ENCODE measurements around the gene HRH2.
A peak's percentile ranks its signal among the peaks of the same experiment; 100 is the strongest.

HRH2 gene

DNA sequence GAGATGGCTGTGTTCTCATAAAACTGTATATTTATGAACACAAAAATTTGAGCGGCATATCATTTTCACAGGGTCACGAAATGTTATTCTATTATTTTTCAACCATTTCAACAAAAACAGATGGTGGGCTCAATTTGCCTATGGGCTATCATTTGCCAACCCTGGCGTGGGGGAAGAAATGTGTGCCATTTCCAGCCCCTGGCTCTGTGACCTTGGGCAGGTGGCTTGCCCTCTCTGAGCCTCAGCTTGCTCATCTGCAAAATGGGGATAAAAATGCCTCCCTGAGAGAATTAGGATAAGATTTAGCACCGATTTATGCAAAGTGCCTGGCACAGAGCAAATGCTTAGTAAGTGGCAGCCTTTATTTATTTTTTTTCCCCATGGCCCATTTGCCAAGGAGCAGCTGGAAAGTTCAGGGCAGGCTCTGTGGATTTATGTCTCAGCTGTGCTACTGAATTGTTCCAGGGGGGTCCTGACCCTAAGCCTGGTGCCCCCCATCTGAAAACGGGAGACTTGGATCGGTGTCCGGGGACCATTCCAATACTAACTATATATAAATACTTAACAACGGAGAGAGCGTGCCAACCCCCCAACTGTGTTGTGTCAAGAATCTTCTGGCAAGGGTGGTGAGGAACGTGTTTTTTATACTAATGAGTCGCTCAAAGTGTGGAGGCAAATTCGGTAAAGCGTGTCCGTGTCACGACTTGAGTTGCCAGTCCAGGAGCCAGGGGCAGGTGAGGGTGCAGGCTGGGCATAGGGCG is 34.5 kb downstream of the HRH2 start:
- DNase-seq (ENCODE audit: low read depth) = no peak

DNA sequence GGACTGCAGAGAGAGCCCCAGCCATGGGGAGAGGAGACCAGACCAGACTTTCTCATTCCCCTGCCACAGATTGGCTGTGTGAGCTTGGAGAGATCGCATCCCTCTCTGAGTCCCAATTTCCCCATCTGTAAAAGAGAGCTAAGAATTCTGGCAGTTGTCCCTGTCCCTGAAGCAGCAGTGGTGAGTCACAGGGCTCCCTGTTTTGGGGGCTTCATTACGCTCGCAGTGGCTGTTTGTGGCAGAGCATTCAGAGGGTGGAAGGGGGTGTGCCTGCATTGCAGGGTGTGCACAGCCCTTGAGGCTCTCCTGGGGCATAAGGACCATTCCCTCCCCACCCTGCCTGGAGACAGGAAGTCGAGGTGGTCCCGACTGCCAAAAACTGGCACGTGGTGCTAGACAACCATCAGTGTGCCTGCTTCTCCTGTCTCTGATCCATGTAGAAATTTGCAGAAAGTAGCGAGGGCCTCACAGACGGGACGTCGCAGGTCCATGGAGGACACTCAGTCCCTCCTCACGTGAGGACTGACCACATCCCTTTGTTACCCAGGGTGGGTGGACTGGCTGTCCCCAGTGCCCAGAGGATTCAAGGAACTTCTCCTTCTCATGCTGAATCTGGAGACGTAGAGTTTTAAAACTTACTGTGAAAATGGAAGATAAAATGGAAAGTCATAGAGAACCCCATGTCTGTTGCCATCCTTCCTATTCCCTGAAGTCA is 35.3 kb downstream of the HRH2 start:
- no peak for DNase-seq (ENCODE audit: low read depth)

DNA sequence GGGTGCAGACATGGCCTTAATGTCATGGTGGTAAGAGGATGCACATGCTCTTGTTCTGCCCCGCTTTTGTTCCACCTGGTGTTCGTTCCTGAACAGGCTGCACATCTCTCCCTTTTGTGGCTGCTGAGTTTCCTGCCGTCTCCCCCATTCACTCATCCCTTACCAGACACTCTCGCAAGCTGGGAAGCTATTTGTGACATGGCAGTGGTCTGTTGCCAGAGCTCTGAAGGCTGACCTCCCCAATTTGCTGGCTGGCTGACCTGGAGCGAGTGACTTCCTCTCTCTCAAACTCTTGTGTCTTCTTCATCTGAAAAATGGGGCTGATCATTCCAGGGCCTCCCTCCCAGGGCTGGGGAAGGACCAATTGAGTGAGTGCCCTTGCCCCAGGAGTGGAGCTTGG is 35.9 kb downstream of the HRH2 start:
- DNase-seq (ENCODE audit: low read depth) = no peak

DNA sequence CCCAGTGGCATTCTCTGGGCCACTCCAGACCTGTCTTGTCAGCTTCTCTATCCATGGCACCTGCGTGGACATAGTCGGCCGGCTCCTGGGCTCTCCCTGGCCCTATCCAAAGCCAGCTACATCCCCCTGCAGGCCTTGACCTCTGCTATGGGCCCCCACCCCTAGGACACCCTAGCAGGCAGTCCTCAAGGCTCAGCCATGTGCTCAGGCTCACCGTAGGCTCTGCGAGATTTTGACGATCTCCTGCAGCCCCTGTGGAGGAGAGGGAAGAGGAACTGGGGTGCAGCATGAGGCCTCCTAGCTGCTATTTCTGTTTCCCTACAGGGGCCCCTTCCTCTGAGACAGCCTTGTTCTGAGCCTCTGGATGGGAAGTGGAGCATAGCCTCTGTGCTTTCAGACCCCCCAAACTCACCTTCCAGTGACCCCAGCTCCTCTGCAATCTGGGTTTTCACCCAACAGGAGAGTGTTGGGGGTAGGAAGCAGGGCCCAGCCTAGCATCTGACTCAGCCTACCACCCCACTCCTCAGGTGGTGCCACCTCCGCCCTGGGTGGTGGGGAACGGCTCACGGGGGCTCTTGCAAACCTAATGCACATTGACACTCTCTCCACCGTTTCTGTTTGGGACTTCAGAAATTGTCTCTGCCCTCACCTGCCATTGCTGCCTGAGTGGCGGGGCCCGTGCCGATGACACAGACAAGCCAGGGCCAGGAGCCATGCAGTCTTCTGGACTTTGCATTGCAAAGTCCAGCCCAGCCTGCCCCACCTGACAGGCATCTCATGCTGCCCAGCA is 36.7 kb downstream of the HRH2 start:
- no peak for DNase-seq (ENCODE audit: low read depth)

DNA sequence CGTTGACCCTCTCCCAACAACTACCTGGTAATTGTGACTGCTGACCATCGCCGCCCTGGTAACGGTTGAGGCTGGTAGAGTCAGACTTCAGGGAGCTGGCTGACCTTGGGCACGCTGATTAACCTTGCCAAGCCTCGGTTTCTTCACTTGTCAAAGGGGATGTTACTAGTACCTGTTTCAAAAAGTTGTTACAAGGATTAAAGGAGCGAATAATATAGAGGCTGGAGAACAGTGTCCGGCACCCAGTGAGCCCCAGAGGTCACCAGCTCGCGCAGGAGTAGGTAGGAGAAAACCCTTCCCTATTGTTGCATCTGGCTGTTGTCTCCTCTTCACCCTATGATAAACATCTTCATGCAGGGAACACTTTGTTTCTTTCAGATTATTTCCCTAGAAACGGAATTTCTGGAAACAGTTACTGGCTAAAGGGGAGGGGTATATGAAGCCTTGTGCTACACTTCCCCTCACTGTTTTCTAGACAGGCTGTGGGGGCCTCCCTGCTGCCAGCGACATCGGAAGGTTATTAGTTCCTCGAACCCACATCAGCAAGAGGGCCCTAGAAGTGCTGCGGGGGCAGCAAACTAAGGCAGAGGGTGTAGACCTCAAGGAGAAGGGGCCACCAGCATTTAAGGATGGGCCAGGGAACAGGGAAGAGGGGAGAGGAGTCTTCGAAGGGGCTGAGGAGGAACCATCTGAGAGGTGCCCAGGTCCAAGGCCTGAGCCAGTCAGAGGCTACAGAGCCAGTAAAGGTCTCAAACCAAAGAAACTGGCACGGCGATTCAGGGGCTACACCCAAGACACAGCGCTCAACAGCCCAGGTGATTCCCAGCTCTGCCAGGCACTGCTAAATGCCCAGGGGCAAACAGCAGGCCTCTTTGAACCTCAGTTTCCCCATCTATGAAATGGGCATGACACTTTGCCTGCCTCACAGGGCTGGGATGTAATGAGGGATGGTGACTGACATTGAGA is 37.6 kb downstream of the HRH2 start:
- no peak for DNase-seq (ENCODE audit: low read depth)

DNA sequence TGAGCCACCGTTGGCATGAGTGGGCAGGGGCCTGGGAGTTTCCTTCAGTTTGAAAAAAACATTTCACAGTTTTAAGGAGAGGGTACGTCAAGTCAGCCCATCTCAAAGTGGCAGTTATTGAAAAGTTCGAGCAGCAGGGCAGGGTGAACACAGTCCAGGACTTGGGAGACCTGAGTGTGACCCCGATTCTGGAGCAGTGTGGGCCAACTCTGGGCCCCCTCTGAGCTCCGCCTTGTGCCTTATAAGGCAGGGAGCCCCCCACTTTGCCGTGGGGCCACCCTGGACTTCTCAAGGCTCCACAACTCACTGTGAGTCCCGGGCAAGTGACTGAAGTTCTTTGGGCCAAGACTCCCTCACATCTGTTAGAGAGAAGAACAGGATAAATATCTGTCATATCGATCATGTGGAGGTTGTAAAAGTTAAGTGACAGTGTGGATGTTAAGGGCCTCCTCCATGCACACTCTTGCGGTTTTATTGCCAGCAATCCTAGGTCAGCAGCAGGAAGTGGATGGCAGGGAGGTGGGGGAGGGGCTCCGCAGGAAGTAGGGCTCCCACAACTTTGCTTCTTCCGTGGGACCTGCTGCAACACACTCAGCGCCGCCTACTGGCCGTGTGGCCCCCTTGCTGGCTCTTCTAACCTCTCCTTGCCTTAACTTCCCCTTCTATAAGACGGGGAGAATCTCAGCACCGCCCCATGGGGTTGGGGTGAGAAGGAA is 38.4 kb downstream of the HRH2 start:
- peak; percentile 44 for DNase-seq (ENCODE audit: low read depth)

DNA sequence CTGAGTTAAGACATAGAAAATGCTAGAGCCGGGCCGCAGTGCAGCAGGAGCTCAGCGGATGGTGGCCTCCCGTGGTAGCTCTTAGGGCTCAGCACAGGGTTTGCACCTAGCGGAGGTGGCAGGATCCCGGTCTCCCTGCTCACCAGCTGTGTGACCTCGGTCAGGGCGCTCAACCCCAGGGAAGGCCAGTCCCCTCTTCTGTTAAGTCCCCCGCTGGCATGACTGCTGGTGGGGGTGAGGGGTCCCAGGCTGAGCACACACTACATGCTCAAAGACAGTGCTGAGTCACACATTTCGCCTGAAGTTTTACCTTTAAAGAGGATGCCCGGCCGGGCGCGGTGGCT is 39.0 kb downstream of the HRH2 start:
- no peak for DNase-seq (ENCODE audit: low read depth)

DNA sequence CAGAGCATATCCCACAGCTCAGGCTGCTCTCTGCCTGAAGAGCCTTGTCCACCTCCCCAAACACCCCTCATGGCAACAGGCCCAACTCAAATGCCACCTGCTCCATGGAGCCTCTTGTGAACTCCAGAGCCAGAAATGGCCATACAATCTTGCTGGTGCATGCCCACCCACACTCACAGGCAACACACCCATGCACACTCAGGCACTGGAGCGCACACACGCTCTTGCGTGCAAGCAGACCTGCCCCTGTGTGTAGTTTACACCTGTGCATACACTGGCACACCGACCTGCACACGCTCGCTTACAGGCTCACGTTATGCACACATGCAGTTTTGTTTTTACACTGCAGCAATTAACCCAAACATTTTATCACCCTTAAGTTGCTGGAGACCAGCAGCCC is 40.0 kb downstream of the HRH2 start:
- DNase-seq (ENCODE audit: low read depth) = no peak

DNA sequence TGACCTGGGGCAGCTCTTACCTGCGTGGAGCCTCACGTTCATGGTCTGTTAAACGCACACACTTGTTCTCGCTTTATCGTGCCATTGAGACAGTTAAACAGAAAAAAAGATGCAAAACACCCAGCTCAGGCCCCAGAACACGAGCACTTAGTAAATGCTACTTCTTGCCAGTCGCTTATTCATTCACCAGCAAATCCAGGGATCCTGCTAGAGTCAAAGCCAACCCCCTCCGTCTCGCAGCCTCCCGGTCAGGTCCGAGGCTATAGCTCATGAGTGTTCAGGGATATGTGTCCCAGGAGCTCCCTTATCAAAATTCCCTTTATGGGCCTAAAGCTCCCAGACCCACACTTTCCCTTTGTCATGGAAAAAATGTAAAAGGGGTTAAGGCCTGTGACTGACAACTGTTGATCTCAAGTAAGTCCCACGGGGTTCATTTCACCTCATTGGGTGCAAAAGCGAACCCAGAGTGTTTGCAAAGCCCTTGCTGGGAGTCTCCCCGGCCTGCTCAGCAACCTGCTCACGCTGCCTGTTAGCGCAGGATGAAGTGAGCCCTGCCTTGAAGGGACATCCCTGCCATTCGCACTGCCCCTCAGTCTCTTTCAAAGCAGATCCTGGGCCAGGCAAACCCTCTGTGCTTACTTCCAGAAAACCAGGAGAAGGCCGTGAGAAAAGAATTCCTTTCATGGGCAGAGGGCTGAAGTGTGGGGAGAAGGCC is 40.7 kb downstream of the HRH2 start:
- DNase-seq (ENCODE audit: low read depth) = no peak

DNA sequence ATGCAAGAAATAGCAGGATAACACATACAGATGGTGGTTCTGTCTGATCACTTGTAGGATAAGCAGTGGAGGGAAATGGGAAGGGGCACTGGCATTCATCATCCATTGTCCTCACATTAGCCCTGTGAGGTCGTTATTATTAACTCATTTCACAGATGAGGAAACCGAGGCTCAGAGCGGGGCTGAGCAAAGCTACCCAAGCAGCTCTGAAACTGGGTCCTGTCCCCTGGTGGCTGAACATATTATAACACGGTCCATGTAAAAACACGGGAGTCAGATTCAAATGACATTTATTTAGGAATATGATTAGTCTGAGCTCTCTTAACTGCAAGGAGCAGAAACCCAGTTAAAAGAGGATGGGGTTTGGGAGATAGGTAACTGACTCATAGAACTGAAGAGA is 43.1 kb downstream of the HRH2 start:
- DNase-seq (ENCODE audit: low read depth) = no peak

DNA sequence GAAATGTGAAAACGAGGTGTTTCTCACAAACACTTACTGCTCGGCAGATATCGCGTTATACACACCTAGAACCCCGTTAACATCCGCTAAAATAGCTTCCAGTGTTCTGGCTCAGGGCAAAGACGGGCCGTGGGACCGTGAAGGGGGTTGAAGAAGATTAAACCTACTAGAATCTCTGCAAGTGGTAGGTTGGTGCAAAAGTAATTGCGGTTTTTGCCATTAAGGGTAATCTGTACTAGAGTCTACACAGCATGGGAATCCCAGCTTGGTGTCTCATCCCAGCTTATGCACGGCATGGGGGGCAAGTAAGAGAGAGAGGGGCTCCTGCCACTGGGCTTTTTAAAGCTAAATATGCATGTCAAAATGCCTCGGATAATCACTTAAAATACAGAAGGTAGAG is 43.9 kb downstream of the HRH2 start:
- no peak for DNase-seq (ENCODE audit: low read depth)

DNA sequence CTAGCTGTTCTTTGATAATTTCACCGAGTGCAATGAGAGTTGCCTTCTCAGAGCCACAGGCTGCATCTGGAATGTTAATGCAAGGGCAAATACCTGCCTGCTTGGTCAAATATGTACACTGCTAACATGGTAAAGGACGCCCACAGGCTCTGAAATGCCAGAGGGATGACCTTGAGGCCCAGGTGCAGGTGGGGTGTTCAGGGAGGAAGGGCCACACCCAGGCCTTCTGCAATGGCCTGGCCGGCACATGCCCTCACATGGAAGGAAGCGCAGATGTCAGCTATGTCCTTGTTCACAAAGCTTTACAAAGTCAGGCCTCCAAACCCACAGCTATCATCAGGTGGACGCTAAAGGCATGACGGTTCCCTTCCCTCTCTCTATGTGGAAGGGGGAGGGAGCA is 48.6 kb downstream of the HRH2 start:
- no peak for DNase-seq (ENCODE audit: low read depth)

DNA sequence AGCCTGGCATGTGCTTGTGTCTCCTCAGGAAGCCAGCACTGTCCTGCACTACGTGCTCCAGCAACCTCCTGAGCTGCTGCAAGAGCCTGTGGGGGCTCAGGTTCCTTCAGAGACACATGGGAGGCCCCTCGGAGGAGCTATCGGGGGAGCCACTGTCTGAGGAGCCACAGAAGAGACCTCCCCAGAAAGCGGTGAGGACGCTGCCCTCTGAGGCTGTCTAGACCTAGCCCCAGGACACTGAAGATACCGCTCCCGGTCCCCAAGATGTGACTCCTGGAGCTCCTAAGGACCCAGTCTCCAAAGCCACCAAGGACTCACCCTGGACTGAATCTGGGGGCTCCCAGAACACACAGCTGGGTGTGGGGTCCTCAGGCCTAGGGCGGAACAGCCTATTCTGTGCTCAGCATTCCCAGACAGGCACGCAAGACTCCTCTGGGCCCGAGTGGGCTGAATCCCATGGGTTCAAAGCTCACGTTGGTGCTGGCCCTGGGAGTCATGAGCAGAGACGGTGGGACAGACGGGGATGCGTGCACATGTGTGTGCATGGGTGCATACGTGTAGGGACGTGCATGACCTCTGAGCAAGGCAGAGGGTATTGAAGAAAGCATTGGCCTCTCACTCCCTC is 50.0 kb downstream of the HRH2 start:
- no peak for DNase-seq (ENCODE audit: low read depth)

DNA sequence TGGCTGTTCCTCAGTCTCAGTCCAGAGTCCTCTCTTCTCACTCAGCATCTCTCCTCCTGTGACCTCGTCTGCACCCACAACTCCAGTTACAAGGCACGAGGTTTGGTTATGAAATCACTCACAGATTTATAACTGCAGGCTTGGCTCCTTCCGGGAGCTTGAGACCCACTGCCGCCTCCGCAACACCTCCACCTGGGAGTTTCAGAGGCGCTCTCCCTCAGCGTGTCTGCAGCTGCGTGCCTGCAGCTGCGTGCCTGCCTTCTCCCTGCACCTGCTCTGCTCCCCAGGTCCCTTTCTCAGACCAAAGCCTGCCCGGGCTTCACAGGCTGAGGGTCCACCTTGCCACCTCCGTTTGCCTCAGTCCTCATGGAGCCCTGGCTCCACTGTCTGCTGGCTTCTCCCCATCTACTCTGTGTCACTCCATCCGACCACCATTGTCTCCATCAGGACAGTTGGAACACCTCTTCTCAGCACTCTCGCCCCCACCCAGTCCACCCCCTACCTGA is 51.5 kb downstream of the HRH2 start:
- DNase-seq (ENCODE audit: low read depth) = no peak

DNA sequence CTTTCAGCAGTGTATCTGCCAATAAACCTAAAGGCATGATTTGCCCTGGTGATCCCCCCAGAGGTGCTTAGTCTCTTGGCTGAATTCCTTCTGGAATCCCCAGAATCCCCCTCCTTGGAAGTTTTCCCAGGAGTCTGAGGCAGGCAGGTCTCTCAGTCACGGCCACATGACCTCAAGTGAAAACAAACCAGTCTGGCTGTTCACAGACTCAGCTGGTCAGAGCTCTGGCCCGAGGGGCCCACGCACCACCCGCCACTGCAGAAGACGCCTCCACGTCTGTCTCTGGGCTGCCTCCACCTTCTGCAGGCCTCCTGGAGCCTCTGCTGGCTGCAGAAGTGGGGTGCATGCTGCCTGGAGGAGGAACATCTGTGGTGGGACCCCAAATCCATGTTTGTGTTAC is 52.5 kb downstream of the HRH2 start:
- no peak for DNase-seq (ENCODE audit: low read depth)

DNA sequence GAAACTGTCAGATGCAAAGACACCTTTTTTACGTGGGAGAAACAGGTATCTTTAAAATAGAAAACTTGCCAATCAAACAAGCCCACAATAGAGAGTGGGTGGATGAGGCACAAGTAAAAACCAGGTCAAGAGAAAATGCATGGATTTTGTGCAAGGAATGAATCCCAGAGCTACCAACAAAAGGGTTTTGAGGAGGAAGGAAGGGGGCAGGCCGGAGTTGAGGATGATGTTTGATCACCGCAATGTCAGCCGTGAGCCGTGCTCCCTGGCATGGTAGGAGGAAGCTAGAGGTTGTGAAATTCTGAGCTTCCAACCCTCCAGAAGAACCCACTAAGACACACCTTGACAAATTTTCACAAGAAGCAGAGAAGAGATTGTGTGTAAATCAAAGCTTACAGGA is 53.2 kb downstream of the HRH2 start:
- DNase-seq (ENCODE audit: low read depth) = no peak

DNA sequence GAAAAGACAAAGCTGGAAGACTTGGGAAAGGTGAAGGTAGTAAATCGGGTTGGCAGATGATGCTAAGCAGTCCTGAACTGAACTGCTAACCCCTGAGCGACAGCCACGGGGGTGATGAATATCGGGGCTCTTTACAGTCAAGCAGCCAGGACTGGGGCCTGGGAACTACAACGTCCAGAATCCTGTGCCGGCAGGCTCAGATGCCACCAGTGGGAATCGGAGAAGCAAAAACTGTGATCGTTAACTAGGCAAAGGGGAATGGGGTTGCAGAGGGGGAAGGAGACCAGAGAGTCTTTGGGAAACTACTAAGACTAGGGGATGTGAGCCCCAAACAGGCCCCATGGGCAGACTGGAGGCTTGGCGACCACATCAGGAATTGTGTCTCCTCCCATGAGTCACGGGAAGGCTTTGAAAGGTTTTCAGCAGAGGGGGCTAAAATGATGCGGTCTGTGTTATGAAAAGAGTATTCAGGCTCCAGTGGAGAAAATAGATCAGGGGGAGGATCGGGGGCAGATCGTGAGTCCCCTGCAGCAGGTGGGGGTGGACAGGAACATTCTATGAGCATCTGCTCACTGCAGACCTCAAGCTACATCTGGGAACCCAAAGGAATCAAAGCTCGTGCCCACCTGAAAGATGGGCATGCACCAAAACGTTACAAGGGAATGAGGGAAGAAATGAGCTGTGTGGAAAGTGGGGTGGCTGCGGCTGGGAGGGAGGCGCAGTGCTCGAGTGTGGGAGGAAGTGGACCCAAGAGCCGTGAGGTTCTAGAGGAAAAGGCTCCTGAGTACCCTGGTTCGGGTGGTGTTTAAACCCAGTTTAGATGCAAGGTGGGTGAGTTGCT is 53.8 kb downstream of the HRH2 start:
- no peak for DNase-seq (ENCODE audit: low read depth)

DNA sequence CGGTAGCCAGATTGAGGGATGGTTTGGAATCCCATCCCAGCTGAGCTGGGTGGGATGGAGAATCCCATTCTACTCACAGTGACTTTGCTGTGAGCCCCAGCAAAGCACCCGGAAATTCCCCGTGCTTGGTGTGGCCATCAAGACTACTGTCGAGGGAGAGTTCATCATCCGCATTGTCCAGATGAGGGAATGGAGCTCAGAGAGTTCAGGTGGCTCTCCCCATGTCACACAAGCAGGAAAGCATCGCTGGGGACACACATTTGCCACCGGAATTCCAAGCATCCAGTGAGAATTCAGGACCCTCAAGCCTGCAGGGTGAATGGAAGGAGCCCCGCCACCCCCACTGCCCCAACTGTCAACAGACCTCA is 54.4 kb downstream of the HRH2 start:
- no peak for DNase-seq (ENCODE audit: low read depth)

DNA sequence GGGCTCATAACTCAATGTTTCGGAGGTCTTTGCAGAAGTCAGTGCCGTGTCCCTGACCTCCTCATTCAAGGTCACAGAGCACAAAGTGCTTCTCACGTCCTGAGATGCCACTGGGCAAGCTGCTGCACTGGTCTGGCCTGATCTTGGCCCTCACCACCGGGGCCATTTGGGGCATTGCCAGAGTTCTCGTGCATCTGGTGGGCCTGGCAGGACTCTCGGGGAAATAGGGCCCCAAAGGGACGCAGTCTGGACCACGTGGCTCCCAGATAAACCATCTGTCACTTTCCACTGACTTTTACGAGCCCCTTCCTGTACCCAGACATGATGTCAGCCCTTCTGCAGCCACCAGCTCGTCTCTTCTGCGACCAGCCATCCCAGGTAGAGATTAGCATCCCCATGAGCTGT is 54.8 kb downstream of the HRH2 start:
- DNase-seq (ENCODE audit: low read depth) = no peak
